Ammon's horn (tissue), 1 donor: ENCODE data around the gene ARHGEF10L.

ENCODE experiments used
- DNase-seq: peaks from one replicate; pipeline ENCODE4 v3.0.0-alpha.2; 2016; ENCODE audit warnings: low spot score

ARHGEF10L gene

GRCh38 chr1:17632106-17632505 is 92.6 kb downstream of the ARHGEF10L start:
- DNase-seq = no peak

GRCh38 chr1:17632541-17633184 is 93.2 kb downstream of the ARHGEF10L start:
- no peak for DNase-seq

- DNase-seq = no peak
These were observed 94.2 kb downstream of the ARHGEF10L start for GRCh38 chr1:17633654-17634053.

- DNase-seq = no peak
These were observed 95.8 kb downstream of the ARHGEF10L start for GRCh38 chr1:17635276-17635675.

- DNase-seq = peak; percentile 81
These were observed 96.3 kb downstream of the ARHGEF10L start for GRCh38 chr1:17635811-17636210.

GRCh38 chr1:17636612-17637011 is 97.1 kb downstream of the ARHGEF10L start:
- DNase-seq = no peak

GRCh38 chr1:17637055-17637454 is 97.6 kb downstream of the ARHGEF10L start:
- DNase-seq = no peak

GRCh38 chr1:17639703-17640340 is 100.3 kb downstream of the ARHGEF10L start:
- DNase-seq = no peak

- DNase-seq = no peak
These were observed 100.9 kb downstream of the ARHGEF10L start for GRCh38 chr1:17640393-17640792.

- no peak for DNase-seq
These were observed 101.5 kb downstream of the ARHGEF10L start for GRCh38 chr1:17640975-17641374.

- DNase-seq = no peak
These were observed 102.7 kb downstream of the ARHGEF10L start for GRCh38 chr1:17642169-17642568.

- DNase-seq = no peak
These were observed 103.4 kb downstream of the ARHGEF10L start for GRCh38 chr1:17642943-17643342.

GRCh38 chr1:17643861-17644703 is 104.6 kb downstream of the ARHGEF10L start:
- no peak for DNase-seq

GRCh38 chr1:17645068-17645911 is 105.8 kb downstream of the ARHGEF10L start:
- no peak for DNase-seq

- no peak for DNase-seq
These were observed 107.2 kb downstream of the ARHGEF10L start for GRCh38 chr1:17646444-17647280.

- DNase-seq = peak; percentile 57
These were observed 109.1 kb downstream of the ARHGEF10L start for GRCh38 chr1:17648457-17649145.

- DNase-seq = no peak
These were observed 110.0 kb downstream of the ARHGEF10L start for GRCh38 chr1:17649371-17650106.

GRCh38 chr1:17653276-17653675 is 113.8 kb downstream of the ARHGEF10L start:
- DNase-seq = no peak

- peak; percentile 63 for DNase-seq
These were observed 114.3 kb downstream of the ARHGEF10L start for GRCh38 chr1:17653728-17654351.
